ENCODE results near the gene CLDN34. TPM values are rescaled to one million over a fixed set of nuclear protein-coding genes. Genes with fewer than 3 reads are reported as not detected.

CLDN34 gene, protein sequence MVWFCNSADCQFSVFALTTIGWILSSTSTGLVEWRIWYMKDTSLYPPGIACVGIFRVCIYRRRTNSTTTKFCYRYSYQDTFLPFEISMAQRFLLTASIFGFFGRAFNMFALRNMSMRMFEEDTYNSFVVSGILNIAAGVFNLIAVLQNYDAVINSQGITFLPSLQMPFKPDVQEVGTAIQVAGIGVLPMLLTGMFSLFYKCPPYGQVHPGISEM
- total RNA-seq (2014; rRNA removed; shearing (Covaris generic)) = not detected in 2 replicates
- polyA plus RNA-seq (2016; fragmentation: Nextera tagmentation; extraction: Ambion mirVana) = not detected in 2 replicates

DNA sequence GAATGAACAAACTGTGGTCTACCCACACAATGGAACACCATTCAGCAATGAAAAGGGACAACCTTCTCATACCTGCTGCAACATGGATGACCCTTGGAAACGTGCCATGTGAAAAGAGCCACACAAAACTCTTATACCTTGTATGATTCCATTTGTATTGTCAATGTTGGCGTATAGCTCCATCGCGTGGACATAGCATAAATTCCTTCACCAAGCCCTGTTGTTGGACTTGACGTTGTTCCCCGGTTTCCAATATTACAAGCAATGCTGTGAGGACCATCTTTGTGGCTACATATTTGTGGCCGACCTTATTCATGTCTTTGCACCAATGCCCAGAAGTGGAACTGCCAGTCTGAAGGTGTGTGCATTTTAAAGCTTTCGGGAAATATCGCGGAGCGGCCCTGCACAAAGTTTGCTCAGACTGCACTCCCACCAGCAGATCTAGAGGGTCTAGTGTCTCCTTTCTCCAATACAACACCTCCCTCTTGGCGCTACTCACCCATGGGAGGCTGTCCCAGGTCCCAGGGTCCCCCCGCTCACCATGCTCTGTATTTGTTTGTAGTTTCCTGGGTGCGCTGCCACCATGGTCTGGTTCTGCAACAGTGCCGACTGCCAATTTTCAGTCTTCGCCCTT lies at the start of gene CLDN34:
Gene CLDN34 (plus strand): TSS at position 584 of the 634 bp plus-strand sequence. CDS start 0 bp downstream, at position 584.
- 68 to 73% methylated on average over 12 to 16 of the region's 16 CpGs for WGBS, 2 experiments (ENCODE audit: low coverage in 1 of 2, low lambda C conversion rate in 2 of 2, missing lambda C conversion rate in 2 of 2)
- no peaks in the 10 kb centered on the region for H3K27me3 ChIP-seq (replicated peaks; ENCODE audit: insufficient read depth)
- H3K9me2 ChIP-seq (ENCODE audit: insufficient read depth) = no peaks in the 10 kb centered on the region
- H3K9ac ChIP-seq = no peak within 1 kb of the TSS
- H3K4me2 ChIP-seq (ENCODE audit: unreplicated experiment) = no peak within 1 kb of the TSS
- no peaks in the 10 kb centered on the region for H3K4me1 ChIP-seq (ENCODE audit: insufficient read depth)
- H3K4me3 ChIP-seq = no peak within 1 kb of the TSS
- TF ChIP-seq EZH2phosphoT487 (IDR thresholded peaks at IDR 0.05; ENCODE audit: insufficient read depth, low read depth) = no peak
- no peak for TF ChIP-seq EZH2 (IDR thresholded peaks at IDR 0.05; ENCODE audit: insufficient read depth, poor library complexity, severe bottlenecking)
- H3K27ac ChIP-seq = no peak within 1 kb of the TSS
- H3K79me2 ChIP-seq (ENCODE audit: insufficient read depth) = no peaks in the 10 kb centered on the region
- H2AFZ ChIP-seq = no peak within 1 kb of the TSS
- no peaks in the 10 kb centered on the region for H3K36me3 ChIP-seq (ENCODE audit: low read depth)
- no peak for DNase-seq
- in situ Hi-C loops (cut with MboI) = no loop called here
- H4K20me1 ChIP-seq (ENCODE audit: insufficient read depth) = no peaks in the 10 kb centered on the region
- no peaks in the 10 kb centered on the region for H3F3A ChIP-seq (ENCODE audit: insufficient read depth)
- H3K9me3 ChIP-seq (ENCODE audit: low read depth) = no peaks in the 10 kb centered on the region

DNA sequence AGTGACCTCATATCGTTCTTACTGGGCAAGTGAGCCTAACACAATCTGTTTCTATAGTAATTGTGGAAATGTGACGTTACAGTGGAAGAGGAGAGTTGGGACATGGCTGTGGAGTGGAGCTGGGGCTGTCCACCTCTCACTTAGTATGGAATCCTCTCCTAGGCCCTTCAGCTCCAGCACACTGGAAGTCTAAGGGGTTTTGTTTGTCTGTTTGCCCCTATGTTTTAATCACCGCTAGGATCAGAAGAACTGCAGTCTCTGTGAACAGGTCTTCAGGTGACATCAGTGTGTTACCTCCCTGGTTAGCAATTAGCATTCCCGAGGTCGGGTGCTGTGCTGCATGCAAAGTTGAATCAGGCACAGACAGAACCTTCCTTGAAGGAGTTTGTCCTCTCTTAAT lies 49.3 kb upstream of the CLDN34 start:
- Histone ChIP-seq H3K9me3 (ENCODE audit: low read depth) (no peaks in the 10 kb centered on the region), H3K36me3 (ENCODE audit: low read depth) (no peaks in the 10 kb centered on the region), H2AFZ (no peak overlapping the region), H3K9me2 (ENCODE audit: insufficient read depth) (no peaks in the 10 kb centered on the region), H4K20me1 (ENCODE audit: insufficient read depth) (no peaks in the 10 kb centered on the region), H3K79me2 (ENCODE audit: insufficient read depth) (no peaks in the 10 kb centered on the region), H3K27me3 (replicated peaks; ENCODE audit: insufficient read depth) (no peaks in the 10 kb centered on the region), H3K9ac (no peak overlapping the region), H3K4me3 (no peak overlapping the region), H3K4me1 (ENCODE audit: insufficient read depth) (no peaks in the 10 kb centered on the region), H3K27ac (no peak overlapping the region), H3F3A (ENCODE audit: insufficient read depth) (no peaks in the 10 kb centered on the region), H3K4me2 (ENCODE audit: unreplicated experiment) (no peak overlapping the region)
- TF ChIP-seq EZH2phosphoT487 (IDR thresholded peaks at IDR 0.05; ENCODE audit: insufficient read depth, low read depth) = no peak
- no peak for TF ChIP-seq EZH2 (IDR thresholded peaks at IDR 0.05; ENCODE audit: insufficient read depth, poor library complexity, severe bottlenecking)
- whole genome bisulfite sequencing, 2 experiments (ENCODE audit: low coverage in 1 of 2, low lambda C conversion rate in 2 of 2, missing lambda C conversion rate in 2 of 2) = 45 to 46% methylated on average over 5 of the region's 5 CpGs
- in situ Hi-C loops (cut with MboI) = no loop called here
- no peak for DNase-seq

DNA sequence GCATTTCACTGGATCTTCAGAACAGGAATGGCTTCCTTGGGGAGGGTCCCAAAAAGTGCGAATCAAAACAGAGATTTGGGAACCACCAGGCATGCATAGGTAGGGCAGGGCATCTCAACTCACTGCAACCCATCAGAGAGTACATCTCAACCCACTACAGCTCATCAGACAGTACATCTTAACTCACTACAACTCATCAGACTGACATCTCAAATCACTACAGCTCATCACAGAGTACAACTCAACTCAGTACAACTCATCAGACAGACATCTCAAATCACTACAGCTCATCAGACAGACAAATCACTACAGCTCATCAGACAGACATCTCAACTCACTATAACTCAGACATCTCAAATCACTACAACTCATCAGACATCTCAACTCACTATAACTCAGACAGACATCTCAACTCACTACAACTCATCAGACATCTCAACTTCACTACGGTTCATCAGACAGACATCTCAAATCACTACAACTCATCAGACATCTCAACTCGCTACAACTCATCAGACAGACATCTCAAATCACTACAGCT lies 47.5 kb upstream of the CLDN34 start:
- in situ Hi-C loops (cut with MboI) = no loop called here
- no peak for DNase-seq
- WGBS, 2 experiments (ENCODE audit: low coverage in 1 of 2, low lambda C conversion rate in 2 of 2, missing lambda C conversion rate in 2 of 2) = 42 to 78% methylated on average over 3 of the region's 3 CpGs

DNA sequence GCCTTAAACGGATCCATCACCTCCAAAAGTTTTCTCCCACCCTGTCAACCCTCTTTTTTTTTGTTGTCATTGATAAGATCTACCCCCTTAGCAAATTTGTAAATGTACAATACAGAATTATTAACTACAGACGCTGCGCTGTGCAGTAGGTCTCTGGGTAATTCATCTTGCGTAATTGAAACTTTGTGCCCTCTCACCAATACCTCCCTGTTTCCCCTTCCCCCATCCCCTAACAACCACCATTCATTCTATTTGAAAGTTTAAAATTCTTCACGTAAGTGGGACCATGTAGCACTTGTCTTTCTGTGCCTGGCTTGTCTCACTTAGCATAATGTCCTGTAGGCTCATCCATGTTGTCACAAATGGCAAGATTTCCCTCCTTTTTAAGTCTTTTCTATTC lies 45.8 kb upstream of the CLDN34 start:
- Histone ChIP-seq H3K79me2 (ENCODE audit: insufficient read depth) (no peaks in the 10 kb centered on the region), H3K9me3 (ENCODE audit: low read depth) (no peaks in the 10 kb centered on the region), H3K9me2 (ENCODE audit: insufficient read depth) (no peaks in the 10 kb centered on the region), H3F3A (ENCODE audit: insufficient read depth) (no peaks in the 10 kb centered on the region), H3K4me2 (ENCODE audit: unreplicated experiment) (no peak overlapping the region), H3K9ac (no peak overlapping the region), H3K4me1 (ENCODE audit: insufficient read depth) (no peaks in the 10 kb centered on the region), H2AFZ (no peak overlapping the region), H4K20me1 (ENCODE audit: insufficient read depth) (no peaks in the 10 kb centered on the region), H3K4me3 (no peak overlapping the region), H3K27ac (no peak overlapping the region), H3K27me3 (replicated peaks; ENCODE audit: insufficient read depth) (no peaks in the 10 kb centered on the region), H3K36me3 (ENCODE audit: low read depth) (no peaks in the 10 kb centered on the region)
- no peak for TF ChIP-seq EZH2phosphoT487 (IDR thresholded peaks at IDR 0.05; ENCODE audit: insufficient read depth, low read depth)
- TF ChIP-seq EZH2 (IDR thresholded peaks at IDR 0.05; ENCODE audit: insufficient read depth, poor library complexity, severe bottlenecking) = no peak
- in situ Hi-C loops (cut with MboI) = no loop called here
- DNase-seq = no peak
- WGBS, 2 experiments (ENCODE audit: low coverage in 1 of 2, low lambda C conversion rate in 2 of 2, missing lambda C conversion rate in 2 of 2) = 68 to 83% methylated on average over 5 of the region's 5 CpGs

More for the DNA sequence above, 47.5 kb upstream of the CLDN34 start:
- no peaks in the 10 kb centered on the region for H3K36me3 ChIP-seq (ENCODE audit: low read depth)
- no peaks in the 10 kb centered on the region for H3K9me2 ChIP-seq (ENCODE audit: insufficient read depth)
- no peak overlapping the region for H3K4me3 ChIP-seq
- no peaks in the 10 kb centered on the region for H4K20me1 ChIP-seq (ENCODE audit: insufficient read depth)
- H3K4me2 ChIP-seq (ENCODE audit: unreplicated experiment) = no peak overlapping the region
- H3K9ac ChIP-seq = no peak overlapping the region
- no peaks in the 10 kb centered on the region for H3F3A ChIP-seq (ENCODE audit: insufficient read depth)
- no peaks in the 10 kb centered on the region for H3K9me3 ChIP-seq (ENCODE audit: low read depth)
- no peak overlapping the region for H3K27ac ChIP-seq
- TF ChIP-seq EZH2 (IDR thresholded peaks at IDR 0.05; ENCODE audit: insufficient read depth, poor library complexity, severe bottlenecking) = no peak
- no peak for TF ChIP-seq EZH2phosphoT487 (IDR thresholded peaks at IDR 0.05; ENCODE audit: insufficient read depth, low read depth)
- no peaks in the 10 kb centered on the region for H3K79me2 ChIP-seq (ENCODE audit: insufficient read depth)
- no peaks in the 10 kb centered on the region for H3K4me1 ChIP-seq (ENCODE audit: insufficient read depth)
- H2AFZ ChIP-seq = no peak overlapping the region
- H3K27me3 ChIP-seq (replicated peaks; ENCODE audit: insufficient read depth) = no peaks in the 10 kb centered on the region
